ELR (cell line): ENCODE results near the gene PPP4R1.
"Not testable (repeated sequence)": the region's sequence is repeated elsewhere in the genome, so short reads cannot be mapped to it uniquely, and the experiment has no call there.

Experiments
- DNase-seq: peaks from one replicate; pipeline ENCODE4 v3.0.0-alpha.2; 2015; ENCODE audit warnings: low read depth

The PPP4R1 gene

DNA sequence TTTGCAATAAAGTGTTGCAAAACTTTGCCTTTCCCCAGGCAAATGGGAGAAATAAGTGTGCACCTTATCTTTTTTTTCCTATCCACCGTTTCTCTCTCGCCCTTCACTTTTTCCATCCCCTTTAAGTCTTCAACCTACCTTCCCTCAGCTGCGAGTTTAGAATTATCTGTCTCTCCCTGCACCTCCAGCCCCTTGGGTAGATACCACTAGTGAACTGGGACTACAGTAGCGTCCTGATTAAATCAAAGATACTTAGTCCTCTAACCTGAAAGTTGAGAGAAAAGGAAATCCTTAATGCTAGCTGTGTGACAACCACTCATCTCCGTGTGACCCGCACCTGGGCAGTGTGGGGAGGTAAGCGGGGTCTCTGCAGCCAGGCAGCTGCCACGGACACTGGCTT is 16.1 kb upstream of the PPP4R1 start:
- DNase-seq = no peak

DNA sequence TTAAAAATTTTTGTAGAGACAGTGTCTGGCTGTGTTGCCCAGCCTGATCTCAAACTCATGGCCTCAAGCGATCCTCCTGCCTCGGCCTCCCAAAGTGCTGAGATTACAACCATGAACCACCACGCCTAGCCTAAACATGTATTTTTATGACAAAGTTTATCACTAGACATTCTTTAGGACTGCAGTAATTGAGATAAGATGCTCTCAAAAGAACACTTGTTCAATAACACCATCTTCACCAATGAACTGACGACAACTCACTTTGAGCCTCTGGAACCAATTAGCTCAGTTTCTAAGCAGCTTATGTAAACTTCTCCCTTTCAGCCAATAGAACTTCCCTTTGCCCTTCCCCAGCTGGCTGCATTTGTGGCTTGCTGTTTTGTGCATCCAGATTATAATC is 15.3 kb upstream of the PPP4R1 start:
- no peak for DNase-seq

DNA sequence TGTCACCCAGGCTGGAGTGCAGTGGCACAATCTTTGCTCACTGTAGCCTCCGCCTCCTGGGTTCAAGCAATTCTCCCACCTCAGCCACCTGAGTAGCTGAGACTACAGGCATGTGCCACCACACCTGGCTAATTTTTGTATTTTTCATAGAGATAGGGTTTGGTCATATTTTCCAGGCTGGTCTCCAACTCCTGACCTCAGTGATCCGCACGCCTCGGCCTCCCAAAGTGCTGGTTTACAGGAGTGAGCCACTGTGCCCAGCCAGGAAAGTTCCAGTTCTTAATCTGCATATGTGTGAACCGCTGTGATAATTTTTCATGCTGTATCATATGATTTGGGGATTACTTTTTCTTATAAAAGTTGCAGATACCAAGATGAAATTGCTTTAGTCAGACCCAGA is 14.6 kb upstream of the PPP4R1 start:
- no peak for DNase-seq

DNA sequence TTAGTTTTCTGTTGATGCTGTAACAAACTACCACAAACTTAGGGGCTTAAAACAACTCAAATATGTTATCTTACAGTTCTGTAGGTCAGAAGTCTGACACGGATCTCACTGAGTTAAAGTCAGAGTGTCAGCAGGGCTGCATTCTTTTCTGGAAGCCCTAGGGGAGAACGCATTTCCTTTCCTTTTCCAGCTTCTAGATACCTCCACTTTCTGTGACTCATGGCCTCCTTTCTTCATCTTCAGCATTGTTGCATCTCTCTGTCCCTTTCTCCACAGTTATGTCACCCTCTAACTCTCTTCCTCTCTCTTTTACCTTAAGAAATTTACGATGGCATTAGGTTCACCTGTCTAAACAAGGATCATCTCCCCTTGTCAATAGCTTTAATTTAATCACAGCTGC is 13.3 kb upstream of the PPP4R1 start:
- DNase-seq = peak; percentile 89

DNA sequence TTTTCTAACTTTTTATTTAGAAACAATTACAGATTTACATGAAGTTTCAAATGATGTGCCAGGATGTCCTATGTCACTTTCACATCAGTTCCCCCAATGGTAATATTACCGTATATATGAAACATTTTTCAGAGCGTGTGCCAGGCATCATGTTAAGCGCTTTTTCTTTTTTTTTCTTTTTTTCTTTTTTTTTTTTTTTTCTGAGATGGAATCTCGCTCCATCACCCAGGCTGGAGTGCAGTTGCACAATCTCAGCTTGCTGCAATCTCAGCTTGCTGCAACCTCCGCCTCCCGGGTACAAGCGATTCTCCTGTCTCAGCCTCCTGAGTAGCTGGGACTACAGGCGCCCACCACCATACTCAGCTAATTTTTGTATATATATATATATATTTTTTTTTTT is 5.6 kb upstream of the PPP4R1 start:
- DNase-seq = peak; percentile 32

DNA sequence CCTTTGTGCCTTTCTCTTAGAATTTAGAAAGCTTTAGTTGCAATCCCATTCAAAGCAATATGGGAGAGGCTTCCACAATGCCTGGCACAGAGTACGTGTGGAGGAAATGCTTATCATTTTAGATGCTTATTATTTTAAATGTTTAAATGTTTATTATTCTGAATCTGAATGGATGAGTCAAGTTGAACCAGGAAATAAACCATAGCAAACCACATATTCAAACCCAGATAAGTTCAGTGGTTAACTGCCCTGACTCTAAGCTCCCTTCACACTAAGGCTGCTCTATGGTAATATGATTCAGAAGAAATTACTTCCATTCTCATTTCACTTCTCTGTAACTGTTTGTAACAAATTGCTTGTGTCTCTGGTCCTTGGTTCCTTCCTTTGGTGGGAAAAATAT is 5.2 kb upstream of the PPP4R1 start:
- peak; percentile 85 for DNase-seq

DNA sequence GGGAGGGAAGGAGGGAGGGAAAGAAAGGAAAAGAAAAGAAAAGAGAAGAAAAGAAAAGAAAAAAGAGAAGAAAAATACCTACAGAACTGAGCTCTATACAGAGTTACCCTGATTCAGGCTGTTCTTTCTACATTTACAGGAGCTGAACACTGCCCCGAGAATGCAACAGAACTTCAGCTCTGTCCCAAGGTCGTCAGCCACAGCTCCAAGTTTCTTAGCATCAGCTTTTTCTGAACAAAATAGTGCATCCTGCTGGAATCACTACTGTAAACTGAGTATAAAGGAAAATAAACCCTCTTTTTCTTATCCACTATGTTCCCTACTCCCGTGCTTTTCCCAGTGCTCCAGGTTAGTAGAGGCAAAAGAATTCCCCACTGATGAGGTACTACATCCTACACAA is 4.7 kb upstream of the PPP4R1 start:
- DNase-seq = peak; percentile 45

DNA sequence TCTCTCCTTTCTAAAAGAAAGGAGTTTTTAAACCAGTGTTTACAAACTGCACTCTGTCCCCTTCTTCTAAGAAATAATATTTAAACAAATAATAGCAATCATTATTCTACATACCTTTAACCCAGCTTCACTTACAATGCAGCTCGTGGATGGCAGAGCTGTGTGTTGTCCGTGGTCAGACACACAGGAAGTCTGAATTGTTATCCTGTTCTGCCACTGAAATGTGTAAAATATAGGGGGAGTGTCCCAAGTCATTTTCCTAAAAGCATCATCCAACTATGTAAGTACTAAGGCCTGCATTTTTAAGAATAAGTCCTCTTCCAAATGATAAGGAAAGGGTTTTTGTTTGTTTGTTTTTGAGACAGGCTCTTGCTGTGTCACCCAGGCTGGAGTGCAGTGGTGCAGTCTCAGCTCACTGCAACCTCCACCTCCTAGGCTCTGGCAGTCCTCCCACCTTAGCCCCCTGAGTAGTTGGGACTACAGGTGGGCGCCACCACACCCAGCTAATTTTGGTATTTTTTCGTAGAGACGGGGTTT is 2.7 kb upstream of the PPP4R1 start:
- DNase-seq = peak; percentile 52

DNA sequence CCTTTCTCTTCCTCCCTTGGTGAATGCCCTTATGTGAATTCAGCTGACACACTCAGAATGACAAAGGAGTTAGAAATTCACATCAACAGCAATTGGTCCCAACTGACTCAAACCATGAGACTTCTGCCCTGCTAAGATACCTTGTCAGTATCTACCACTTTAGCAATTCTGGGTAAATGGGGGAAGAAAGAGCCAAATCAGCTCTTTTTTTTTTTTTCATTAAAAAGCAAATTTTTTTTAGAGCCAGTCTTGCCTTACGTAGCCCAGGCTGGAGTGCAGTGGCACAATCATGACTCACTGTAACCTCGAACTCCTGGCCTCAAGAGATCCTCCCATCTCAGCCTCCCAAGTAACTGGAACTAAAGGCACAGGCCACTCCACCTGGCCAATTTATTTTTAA is 1.7 kb upstream of the PPP4R1 start:
- DNase-seq = peak; percentile 77

DNA sequence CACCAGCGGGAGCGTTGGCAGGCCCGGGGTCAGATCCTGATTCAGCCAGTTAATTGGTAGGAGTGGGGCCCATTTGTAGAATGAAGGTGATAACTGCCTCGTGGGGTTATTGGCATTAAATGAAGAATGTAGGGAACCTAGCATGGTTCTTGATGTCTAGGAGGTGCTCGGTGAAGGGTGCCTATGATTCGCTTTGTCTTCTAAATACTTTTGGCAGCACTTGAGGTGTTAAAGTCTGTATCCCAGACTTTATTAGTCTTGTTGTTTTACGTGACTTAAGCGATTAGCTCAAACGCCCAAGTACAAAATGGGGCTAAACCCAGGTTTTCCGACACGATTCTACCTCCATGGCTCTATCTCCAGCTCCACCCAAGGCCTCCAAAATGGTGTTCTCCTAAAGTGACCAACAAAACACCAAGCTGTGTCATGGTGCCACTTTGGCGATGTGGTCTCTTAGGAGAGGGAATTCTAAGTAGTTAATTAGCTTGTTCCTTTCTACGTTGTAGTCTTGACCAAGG is 980 bp upstream of the PPP4R1 start:
- peak; percentile 16 for DNase-seq

DNA sequence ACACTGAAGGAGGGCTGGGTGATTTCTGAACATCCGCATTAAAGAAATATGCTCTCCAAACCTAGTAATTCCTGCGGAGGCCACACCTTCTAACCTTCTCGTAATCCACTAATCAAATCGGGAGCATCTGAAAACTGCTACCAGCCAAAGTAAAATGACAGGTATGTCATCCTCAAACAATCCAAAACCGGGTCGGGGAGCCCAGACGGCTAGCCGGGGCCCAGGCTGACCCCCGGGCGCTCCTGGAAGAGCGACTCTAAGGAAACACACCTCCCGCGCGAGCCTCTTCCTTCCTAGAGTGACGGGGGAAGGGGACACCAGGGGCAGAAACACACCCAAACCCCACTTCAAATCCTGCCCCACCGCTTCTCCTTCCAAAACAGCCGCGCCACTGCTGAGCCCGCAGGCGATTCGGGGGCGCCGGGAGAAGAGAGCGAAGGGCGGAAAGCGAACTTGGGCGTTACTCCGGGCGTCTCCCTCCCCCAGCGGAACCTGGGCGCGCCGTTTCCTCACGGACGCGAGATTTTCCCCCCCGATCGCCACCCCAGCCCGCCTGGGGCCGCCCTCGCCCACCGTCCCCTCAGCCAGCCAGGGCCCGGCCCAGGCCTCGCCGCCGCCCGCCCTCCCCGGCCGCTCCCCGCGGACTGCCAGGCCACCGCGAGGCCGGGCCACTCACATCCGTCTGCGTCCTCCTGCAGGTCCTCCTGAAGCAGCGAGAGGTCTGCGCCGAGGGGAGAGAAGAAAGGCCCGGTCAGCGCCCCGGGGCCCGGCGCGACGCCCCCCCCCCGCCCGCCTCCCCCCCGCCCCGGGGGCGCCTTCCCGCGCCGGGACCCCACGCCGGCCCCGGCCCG is 584 bp downstream of the PPP4R1 start:
- DNase-seq = peak; percentile 76

DNA sequence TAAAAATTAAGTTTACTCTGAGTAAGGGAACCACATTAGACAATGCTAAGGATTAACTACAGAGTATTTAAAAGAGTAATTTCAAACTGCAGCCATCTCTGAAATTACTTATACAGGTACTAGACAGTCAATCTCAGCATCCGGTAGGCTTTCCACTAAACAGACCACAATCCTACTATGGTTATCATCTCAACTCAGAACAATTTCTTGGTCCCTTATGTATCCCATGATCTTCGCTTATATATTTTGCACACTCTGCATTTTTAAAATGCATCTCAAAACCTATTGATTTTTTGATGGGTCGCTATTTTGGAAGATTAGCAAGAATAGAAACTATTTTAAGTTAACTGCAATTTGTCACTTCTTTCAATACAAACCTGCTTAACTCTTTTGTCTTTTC is 1.4 kb downstream of the PPP4R1 start:
- DNase-seq = peak; percentile 19

DNA sequence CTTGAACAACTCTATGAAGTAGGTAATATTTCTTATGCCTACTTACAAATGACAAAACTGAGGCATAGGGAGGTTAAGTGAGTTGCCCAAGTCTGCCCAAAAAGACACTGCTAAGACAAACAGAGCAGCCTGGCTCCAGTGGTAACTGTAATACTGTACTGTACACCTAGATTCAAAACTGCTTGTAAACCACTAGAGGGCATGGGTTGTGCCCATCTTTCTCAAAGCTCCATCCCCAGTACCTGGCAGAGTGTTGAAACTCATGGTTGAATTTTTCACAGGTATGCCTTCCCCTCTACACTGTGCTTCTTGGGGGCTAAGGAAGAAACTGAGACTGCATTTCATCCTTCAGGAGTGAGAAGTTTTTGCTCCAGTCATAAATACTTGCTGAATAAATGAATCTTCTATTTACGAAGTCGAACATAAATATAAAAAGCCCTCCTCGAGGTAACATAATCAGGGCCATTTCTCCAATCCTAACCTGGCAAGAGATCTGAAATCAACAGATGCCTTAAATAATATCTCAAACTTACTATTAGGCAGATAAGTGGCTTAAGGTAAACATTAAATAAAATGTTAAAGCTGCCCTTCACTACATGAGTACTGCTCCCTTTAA is 2.0 kb downstream of the PPP4R1 start:
- peak; percentile 71 for DNase-seq

DNA sequence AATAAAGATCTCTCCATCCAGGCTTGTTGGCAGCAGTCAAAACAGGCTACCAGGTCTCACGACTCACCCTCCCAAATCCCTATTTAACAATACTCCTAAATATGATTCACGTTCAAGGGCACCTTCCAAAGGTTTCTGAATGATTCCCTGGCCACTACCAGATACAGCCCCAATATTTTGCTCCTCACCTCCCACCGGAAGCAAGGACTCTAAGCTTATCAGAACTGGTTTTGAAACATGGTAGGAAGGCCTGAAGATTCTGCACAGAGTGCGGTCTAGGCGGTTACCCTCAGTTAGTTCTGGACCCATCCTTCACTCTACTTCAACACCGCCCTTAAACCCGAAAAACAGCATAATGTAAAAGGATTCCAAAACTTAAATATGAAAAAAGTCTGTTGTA is 5.2 kb downstream of the PPP4R1 start:
- DNase-seq = peak; percentile 28

DNA sequence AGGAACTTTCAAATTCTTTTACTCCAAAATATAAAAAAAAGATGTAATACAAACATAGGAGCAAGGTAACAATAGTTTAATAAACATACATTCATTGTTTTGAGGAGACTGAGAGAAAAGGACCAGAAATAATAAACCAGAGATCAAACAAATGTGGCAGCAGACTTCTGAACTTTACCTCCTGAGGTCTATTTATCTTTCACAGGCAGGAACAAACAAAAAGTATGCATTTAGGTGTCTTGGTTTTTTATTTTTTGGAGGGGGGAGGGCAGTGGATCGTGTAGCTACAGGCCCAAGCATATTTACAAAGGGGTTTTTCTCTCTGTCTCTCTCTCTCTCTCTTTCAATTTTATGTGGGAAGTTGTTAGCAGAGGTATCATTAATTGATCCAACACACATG is 5.6 kb downstream of the PPP4R1 start:
- no peak for DNase-seq

DNA sequence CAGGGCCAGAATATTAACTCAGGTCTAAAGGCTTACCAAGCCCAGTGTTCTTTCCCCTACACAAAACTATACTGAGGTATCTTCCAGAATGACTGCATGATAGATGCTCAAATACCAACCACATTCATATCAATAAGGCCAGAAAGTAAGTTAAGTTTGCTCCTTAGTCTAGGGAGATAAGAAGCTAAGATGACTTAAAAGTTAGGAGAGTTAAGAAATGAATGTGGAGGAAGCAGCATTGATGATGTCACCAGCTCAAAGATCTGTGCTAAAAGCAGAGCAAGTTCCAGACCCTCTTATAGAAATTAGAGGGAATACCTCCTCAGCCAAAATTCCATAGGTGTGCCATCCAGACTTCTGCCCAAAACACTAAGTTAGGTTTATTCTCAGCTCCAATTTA is 6.1 kb downstream of the PPP4R1 start:
- peak; percentile 18 for DNase-seq

DNA sequence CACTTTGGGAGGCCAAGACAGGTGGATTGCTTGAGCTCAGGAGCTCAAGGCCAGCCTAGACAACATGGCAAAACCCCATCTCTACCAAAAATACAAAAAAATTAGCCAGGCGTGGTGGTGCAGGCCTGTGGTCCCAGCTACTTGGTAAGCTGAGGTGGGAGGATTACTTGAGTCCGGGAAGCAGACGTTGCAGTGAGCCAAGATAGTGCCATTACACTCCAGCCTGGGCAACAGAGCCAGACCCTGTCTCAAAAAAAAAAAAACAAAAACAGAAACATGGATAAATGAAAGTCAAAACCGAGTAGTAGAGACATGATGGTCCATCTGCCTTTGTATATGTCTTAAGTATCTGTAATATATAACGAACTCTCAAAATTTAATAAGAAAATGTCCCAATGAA is 7.2 kb downstream of the PPP4R1 start:
- not testable (repeated sequence) for DNase-seq

DNA sequence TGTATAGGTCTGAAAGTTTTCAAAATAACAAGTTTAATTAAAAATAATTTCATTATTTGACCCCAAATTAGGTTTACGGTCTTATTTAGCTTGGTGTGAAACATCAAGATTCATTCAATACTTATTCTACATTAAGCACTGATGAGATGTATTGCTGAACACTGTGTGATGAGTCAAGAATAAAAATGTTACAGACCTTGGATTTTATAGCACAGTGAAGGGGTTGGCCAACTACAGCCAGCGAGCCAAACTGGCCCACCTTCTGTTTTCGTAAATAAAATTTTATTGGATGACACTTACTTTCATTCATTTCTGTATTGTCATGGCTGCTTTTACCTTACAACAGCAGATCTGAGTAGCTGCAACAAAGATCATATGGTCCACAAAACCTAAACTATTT is 8.3 kb downstream of the PPP4R1 start:
- no peak for DNase-seq

DNA sequence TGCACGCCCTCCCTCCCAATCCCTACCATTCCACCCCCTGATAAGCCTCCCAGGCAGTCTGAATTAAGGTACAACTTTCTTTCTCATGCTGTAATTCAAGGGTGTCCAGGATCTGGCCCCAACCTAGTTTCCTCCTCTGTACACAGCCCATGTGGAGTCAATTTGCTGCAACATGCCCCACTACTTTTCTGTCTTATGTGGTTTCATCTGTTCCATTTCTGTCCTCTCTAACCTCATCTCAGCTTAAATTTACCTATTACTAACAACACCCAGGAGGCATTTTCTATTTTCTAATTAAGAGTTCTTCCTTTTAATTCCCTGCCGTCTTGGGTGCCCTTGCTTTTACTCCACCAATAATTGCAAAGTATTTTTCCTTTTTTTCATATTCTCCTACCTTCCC is 10.0 kb downstream of the PPP4R1 start:
- DNase-seq = no peak

DNA sequence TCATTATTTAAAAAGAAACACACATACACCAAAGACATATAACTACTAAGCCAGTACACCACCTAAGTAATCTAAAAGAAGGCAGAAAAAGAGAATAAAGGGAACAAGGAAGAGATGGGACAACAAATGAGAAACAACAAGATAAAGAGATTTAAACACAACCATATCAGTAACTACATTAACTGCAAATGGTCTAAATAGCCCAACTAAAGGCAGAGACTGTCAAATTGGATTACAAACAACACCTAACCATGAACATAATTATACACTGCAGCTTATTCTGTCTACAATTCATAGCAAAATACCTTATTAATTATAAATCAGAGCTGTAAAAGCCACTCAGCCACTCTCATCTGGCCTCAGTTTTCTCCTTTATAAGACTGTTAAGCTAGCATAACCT is 15.0 kb downstream of the PPP4R1 start:
- DNase-seq = no peak

DNA sequence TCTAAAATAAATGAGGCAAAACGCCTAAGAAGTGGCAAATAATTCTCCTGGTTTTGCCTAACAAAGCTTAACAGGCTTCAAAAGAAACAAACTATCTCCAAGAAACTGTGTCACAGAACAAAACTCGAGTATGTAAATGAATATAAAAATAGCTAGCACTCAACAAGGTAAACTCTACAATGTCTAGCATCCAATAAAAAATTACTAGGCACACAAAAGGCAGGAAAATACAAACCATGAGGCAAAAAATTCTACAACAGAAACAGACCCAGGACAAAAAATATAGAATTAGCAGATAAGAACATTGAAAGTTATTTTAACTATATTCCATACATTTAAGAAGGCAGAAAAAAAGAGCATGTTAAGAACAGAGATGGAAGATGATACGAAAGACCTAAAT is 16.8 kb downstream of the PPP4R1 start:
- DNase-seq = no peak

DNA sequence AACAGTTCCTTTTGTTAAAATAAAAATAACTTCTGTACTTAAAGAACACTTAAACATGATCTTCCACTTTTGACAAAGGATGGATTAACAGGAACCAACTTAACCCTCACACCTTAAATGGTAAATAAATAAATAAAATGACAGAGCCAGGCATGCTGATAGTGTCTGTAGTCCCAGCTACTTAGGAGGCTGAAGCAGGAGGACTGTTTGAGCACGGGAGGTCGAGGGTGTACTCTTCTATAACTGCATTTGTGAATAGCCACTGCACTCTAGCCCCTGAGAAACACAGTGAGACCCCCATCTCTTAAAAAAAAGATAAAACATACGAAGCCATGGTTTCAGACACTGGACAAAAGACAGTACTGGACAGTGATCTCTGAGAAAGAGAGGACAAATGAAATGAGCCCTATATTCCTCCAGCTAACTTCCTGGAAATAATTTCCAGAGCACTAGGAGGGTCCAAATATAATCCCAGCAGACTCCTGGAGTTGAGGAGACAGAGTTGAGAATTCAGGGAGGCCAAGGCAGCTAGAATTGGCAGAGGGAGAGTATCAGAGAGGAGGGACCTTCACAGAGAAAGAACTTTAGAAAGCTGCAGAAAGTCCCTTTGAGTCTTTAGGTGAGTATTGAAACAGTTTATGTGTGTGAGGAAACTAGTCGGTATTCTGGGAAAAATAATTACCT is 17.4 kb downstream of the PPP4R1 start:
- DNase-seq = no peak

DNA sequence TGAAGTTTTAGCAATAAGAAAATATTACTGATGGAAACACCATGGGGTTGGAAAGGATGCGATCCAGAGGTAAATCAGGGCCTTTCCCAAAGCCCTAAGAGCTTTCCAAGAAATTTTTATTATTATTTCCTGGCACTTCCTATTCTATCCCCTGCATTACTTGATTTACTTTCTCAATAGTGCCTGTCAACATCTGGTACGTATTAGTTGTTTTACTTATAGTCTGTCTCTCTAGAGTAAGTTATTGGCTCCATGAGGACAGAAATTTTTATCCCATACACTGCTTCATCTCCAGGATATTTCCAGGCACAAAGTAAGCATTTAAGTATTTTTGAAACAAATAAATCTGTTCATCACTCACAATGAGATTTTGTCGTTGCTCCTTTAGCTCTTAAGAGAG is 18.1 kb downstream of the PPP4R1 start:
- no peak for DNase-seq
